ENCODE data around the gene GDF2. TPM values are rescaled to one million over a fixed set of nuclear protein-coding genes. Genes with fewer than 3 reads are reported as not detected.

GDF2 gene
- polyA plus RNA-seq, 1 experiment, result not detected

DNA sequence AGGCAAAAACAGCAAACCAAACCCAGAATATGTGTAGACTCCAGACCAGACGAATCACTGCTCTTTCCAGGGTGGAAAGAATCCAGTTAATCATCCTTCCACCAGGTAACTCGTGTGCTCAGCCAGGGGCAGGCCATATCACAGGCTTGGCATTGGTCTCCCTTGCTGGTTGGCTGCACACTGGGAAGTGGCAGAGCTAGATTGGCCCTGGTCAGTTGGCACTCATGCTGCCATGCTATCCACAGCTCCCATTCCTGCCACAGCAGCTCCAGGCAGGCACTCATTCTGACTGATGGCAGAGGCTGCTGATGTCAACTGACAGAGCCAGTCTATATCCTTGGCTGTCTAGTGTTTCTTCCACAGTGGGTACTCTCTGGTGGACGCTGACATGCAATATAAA is 31.9 kb upstream of the GDF2 start:
- ChIA-PET POLR2A (no interaction called here), CTCF (interaction anchor here (1.5 kb wide), 1 partner anchor 21 kb away, joined by 6 read pairs; no protein-coding TSS in a partner anchor)
- no peak overlapping the region for H3K4me3 ChIP-seq (ENCODE audit: low read depth, low read length)
- TF ChIP-seq, protein P1, sequence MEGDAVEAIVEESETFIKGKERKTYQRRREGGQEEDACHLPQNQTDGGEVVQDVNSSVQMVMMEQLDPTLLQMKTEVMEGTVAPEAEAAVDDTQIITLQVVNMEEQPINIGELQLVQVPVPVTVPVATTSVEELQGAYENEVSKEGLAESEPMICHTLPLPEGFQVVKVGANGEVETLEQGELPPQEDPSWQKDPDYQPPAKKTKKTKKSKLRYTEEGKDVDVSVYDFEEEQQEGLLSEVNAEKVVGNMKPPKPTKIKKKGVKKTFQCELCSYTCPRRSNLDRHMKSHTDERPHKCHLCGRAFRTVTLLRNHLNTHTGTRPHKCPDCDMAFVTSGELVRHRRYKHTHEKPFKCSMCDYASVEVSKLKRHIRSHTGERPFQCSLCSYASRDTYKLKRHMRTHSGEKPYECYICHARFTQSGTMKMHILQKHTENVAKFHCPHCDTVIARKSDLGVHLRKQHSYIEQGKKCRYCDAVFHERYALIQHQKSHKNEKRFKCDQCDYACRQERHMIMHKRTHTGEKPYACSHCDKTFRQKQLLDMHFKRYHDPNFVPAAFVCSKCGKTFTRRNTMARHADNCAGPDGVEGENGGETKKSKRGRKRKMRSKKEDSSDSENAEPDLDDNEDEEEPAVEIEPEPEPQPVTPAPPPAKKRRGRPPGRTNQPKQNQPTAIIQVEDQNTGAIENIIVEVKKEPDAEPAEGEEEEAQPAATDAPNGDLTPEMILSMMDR (IDR thresholded peaks at IDR 0.05; ENCODE audit: insufficient read depth, low read depth, low read length), result no peak
- H3K27me3 ChIP-seq (ENCODE audit: control insufficient read depth, insufficient read depth, low read length), result peaks cover 1% of the 10 kb centered on the region
- H3K36me3 ChIP-seq (ENCODE audit: control insufficient read depth, insufficient read depth, low read length), result no peaks in the 10 kb centered on the region
- no peak for DNase-seq (ENCODE audit: low read depth)

DNA sequence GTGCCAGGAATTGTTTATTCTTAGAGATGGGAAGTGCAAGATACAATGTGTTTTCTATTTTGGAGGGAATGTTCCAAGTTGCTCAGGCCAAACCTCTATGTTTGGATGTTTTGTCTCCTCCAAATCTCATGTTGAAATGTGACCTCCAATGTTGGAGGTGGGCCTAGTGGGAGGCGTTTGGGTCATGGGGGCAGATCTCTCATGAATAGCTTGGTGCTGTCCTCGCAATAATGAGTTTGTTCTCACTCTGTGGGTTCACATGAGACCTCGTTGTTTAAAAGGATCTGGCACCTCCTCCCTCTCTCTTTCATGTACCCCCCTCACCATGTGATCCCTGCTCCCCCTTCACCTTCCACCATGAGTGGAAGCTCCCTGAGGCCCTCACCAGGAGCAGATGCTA is 30.6 kb upstream of the GDF2 start:
- Histone ChIP-seq H3K4me3 (ENCODE audit: low read depth, low read length) (no peak overlapping the region), H3K36me3 (ENCODE audit: control insufficient read depth, insufficient read depth, low read length) (no peaks in the 10 kb centered on the region), H3K27me3 (ENCODE audit: control insufficient read depth, insufficient read depth, low read length) (peaks cover 9% of the 10 kb centered on the region)
- ChIA-PET CTCF (no interaction called here), POLR2A (no interaction called here)
- no peak for DNase-seq (ENCODE audit: low read depth)
- TF ChIP-seq, protein P1 (IDR thresholded peaks at IDR 0.05; ENCODE audit: insufficient read depth, low read depth, low read length), result no peak

DNA sequence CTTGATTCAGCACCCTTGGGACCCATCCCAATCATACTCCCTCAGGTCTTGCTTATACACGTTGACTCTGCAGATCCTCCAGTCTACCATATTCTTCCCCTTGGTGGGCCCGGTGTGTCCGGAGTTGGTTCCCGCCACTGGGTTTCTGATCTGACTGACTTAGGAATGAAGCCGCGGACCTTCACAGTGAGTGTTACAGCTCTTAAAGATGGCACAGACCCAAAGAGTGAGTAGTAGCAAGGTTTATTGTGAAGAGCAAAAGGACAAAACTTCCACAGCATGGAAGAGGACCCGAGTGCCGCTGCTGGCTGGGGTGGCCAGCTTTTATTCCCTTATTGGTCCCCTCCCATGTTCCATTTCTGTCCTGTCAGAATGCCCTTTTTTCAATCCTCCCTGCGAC is 28.2 kb upstream of the GDF2 start:
- H3K27me3 ChIP-seq (ENCODE audit: control insufficient read depth, insufficient read depth, low read length), result peaks cover 12% of the 10 kb centered on the region
- ChIA-PET CTCF (no interaction called here), POLR2A (no interaction called here)

DNA sequence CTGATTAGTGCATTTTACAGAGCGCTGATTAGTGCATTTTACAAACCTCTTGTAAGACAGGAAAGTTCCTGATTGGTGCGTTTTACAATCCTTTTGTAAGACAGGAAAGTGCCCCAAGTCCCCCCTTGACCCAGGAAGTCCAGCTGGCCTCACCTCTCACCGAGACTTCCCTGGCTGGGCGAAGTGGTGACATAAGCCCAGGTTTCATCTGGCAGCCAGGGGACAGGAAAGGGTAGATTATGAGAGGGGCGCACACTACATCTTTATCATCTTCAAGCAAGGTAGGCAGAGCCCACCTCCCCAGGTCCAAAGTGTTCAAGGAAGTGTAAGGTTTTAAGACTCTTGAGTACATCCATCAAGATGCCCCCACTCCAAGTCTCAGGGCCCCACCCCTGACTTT is 27.8 kb upstream of the GDF2 start:
- CTCF ChIA-PET, result no interaction called here
- H3K4me3 ChIP-seq (ENCODE audit: low read depth, low read length), result no peak overlapping the region
- TF ChIP-seq, protein P1 (IDR thresholded peaks at IDR 0.05; ENCODE audit: insufficient read depth, low read depth, low read length), result no peak
- H3K27me3 ChIP-seq (ENCODE audit: control insufficient read depth, insufficient read depth, low read length), result peaks cover 16% of the 10 kb centered on the region
- POLR2A ChIA-PET, result no interaction called here
- no peak for DNase-seq (ENCODE audit: low read depth)
- H3K36me3 ChIP-seq (ENCODE audit: control insufficient read depth, insufficient read depth, low read length), result no peaks in the 10 kb centered on the region

More for the DNA sequence above, 28.2 kb upstream of the GDF2 start:
- no peaks in the 10 kb centered on the region for H3K36me3 ChIP-seq (ENCODE audit: control insufficient read depth, insufficient read depth, low read length)
- no peak for DNase-seq (ENCODE audit: low read depth)
- TF ChIP-seq, protein P1 (IDR thresholded peaks at IDR 0.05; ENCODE audit: insufficient read depth, low read depth, low read length), result no peak
- no peak overlapping the region for H3K4me3 ChIP-seq (ENCODE audit: low read depth, low read length)

DNA sequence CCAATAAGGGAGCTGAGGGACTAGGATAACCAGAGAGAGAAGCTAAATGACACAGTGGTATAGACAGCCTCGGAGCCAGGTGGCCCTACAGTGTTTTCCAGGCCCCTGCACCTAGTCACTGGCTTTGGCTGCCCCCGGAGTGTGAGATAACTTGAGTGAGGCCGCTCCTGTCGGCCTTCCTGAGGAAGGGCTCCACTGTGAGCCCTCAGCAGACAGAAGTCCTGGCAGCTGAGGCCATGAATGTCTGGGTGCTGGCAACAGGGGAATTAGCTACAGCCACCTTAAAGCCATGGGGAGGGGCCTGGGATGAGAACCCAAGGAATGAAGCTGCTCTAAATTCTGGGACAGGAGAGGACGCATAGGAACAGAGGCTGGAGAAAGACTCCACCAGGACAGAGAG is 26.8 kb upstream of the GDF2 start:
- CTCF ChIA-PET, result interaction anchor here (1.0 to 2.0 kb wide), 2 partner anchors 13 to 17 kb away, joined by 3 to 7 read pairs; no protein-coding TSS in a partner anchor
- TF ChIP-seq, protein P1 (IDR thresholded peaks at IDR 0.05; ENCODE audit: insufficient read depth, low read depth, low read length), result no peak
- no peaks in the 10 kb centered on the region for H3K36me3 ChIP-seq (ENCODE audit: control insufficient read depth, insufficient read depth, low read length)
- POLR2A ChIA-PET, result no interaction called here
- DNase-seq (ENCODE audit: low read depth), result no peak
- H3K27me3 ChIP-seq (ENCODE audit: control insufficient read depth, insufficient read depth, low read length), result peaks cover 18% of the 10 kb centered on the region
- no peak overlapping the region for H3K4me3 ChIP-seq (ENCODE audit: low read depth, low read length)

Data from BJ (cell line).